Ishikawa (cell line): ENCODE results near the gene LEFTY2.

Experiments
- FOXM1 ChIP-seq: IDR thresholded peaks from 2 replicates; pipeline ENCODE4 v1.6.1; 2012; ENCODE audit warnings: low read depth, borderline replicate concordance
- RAD21 ChIP-seq: IDR thresholded peaks from 2 replicates; pipeline ENCODE4 v1.6.1; 2012; ENCODE audit warnings: low read depth
- REST ChIP-seq: IDR thresholded peaks from 2 replicates; pipeline ENCODE4 v1.6.1; 2012; ENCODE audit warnings: low read depth, mild to moderate bottlenecking
- TCF12 ChIP-seq: IDR thresholded peaks from 2 replicates; pipeline ENCODE4 v1.6.1; 2012; ENCODE audit warnings: low read depth

- no peak for TF ChIP-seq REST
- TF ChIP-seq RAD21 = no peak
- no peak for TF ChIP-seq TCF12
- TF ChIP-seq FOXM1 = no peak
These were observed 37.1 kb upstream of the LEFTY2 start for GRCh38 chr1:225977937-225978748.
